ENCODE data around the gene VAMP1. TPM values are rescaled to one million over a fixed set of nuclear protein-coding genes. Genes with fewer than 3 reads are reported as not detected.

The VAMP1 gene
- total and polyA plus RNA-seq, 2 of the 13 experiments (the other 11 are each of a cell fraction or from before 2014, with no cell fraction given): 2.5 to 7.4 TPM

DNA sequence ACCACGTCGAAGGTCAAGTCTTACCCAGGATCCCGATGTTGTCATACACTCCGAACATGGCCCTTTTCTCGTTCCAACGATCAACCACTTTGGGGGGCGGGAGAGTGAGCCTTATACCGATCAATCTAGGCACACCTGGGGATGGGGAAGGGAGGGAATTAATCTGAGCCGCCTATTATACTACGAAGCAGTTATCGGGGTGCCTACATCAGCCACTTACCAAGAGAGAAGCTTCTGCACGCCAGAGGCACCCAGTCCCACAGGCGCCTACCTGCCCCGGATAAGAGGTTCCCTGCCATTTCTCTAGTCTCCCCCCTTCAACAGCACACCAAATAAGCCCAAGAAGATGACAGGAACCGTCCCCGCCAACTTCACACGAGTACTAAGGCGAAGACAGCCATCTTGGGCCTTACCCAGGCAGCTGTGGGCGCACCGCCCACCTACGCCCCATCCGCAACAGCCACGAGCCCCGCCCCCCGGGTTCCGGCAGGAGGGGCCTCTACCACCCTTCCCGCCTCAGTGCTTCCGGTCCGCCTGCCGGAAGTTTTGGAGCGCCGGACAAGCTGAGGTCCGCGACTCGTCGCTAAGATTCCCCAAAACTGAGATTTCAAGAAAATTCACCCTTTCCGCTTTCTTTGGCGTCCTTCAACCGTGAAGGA lies 22.5 kb upstream of the VAMP1 start, which contains the start of gene MRPL51 (continued):
- TF ChIP-seq, protein P1, sequence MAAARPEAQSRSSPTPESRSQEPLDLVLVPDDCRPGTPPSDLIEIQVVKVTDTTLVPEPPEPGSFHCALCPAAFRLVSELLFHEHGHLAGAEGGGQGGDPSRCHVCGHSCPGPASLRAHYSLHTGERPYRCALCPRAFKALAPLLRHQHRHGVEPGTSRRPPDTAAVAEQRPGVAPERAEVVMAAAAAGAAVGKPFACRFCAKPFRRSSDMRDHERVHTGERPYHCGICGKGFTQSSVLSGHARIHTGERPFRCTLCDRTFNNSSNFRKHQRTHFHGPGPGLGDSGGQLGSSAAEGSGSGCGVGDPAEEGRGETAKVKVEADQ (CRISPR knock-in tag; IDR thresholded peaks at IDR 0.05; ENCODE audit: borderline replicate concordance): 0 out of 2 replicates have a peak, but pooled peaks have one; percentile 10
- TF ChIP-seq PHF8 (CRISPR knock-in tag; IDR thresholded peaks at IDR 0.05): peak; percentile 82
- TF ChIP-seq, protein P2, sequence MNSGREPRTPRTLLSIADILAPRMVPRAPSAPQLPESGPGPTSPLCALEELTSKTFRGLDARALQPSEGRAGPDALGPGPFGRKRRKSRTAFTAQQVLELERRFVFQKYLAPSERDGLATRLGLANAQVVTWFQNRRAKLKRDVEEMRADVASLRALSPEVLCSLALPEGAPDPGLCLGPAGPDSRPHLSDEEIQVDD (CRISPR knock-in tag; IDR thresholded peaks at IDR 0.05; ENCODE audit: borderline replicate concordance): peak; percentile 40; the same call in 1 of the 2 replicates
- 0 out of 2 replicates have a peak, but pooled peaks have one; percentile 62 for TF ChIP-seq ZNF558 (CRISPR knock-in tag; IDR thresholded peaks at IDR 0.05; ENCODE audit: borderline replicate concordance)
- TF ChIP-seq ZNF788 (CRISPR knock-in tag; IDR thresholded peaks at IDR 0.05; ENCODE audit: borderline replicate concordance): no peak; the same call in 1 of the 2 replicates
- peak; percentile 81; the same call in 1 of the 2 replicates for TF ChIP-seq KMT2A (CRISPR knock-in tag; IDR thresholded peaks at IDR 0.05)
- peak; percentile 9; the same call in 1 of the 2 replicates for TF ChIP-seq FOXA3 (CRISPR knock-in tag; IDR thresholded peaks at IDR 0.05)
- TF ChIP-seq, protein P3, sequence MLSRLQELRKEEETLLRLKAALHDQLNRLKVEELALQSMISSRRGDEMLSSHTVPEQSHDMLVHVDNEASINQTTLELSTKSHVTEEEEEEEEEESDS (CRISPR knock-in tag; IDR thresholded peaks at IDR 0.05; ENCODE audit: borderline replicate concordance): 0 out of 2 replicates have a peak, but pooled peaks have one; percentile 26
- TF ChIP-seq CREB1 (IDR thresholded peaks at IDR 0.05): peak; percentile 55
- TF ChIP-seq CREB1 (CRISPR knock-in tag; IDR thresholded peaks at IDR 0.05): peak; percentile 89
- TF ChIP-seq, protein P4, sequence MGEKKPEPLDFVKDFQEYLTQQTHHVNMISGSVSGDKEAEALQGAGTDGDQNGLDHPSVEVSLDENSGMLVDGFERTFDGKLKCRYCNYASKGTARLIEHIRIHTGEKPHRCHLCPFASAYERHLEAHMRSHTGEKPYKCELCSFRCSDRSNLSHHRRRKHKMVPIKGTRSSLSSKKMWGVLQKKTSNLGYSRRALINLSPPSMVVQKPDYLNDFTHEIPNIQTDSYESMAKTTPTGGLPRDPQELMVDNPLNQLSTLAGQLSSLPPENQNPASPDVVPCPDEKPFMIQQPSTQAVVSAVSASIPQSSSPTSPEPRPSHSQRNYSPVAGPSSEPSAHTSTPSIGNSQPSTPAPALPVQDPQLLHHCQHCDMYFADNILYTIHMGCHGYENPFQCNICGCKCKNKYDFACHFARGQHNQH (CRISPR knock-in tag; IDR thresholded peaks at IDR 0.05): peak; percentile 55; the same call in 1 of the 2 replicates
- TF ChIP-seq ZNF878 (CRISPR knock-in tag; IDR thresholded peaks at IDR 0.05): peak; percentile 29; the same call in 1 of the 2 replicates
- TF ChIP-seq SAFB2 (CRISPR knock-in tag; IDR thresholded peaks at IDR 0.05; ENCODE audit: borderline replicate concordance, low read depth): 0 out of 2 replicates have a peak, but pooled peaks have one; percentile 66
- 0 out of 2 replicates have a peak, but pooled peaks have one; percentile 8 for TF ChIP-seq ZNF816 (CRISPR knock-in tag; IDR thresholded peaks at IDR 0.05; ENCODE audit: borderline replicate concordance)
- no peak for TF ChIP-seq SNAPC2 (CRISPR knock-in tag; IDR thresholded peaks at IDR 0.05)
- peak; percentile 42 for TF ChIP-seq ZBTB7B (CRISPR knock-in tag; IDR thresholded peaks at IDR 0.05)
- 0 out of 2 replicates have a peak, but pooled peaks have one; percentile 30 for TF ChIP-seq ELF4 (CRISPR knock-in tag; IDR thresholded peaks at IDR 0.05; ENCODE audit: borderline replicate concordance)
- TF ChIP-seq FOXO1 (CRISPR knock-in tag; IDR thresholded peaks at IDR 0.05): no peak
- peak; percentile 77 for TF ChIP-seq SP2 (CRISPR knock-in tag; IDR thresholded peaks at IDR 0.05)
- TF ChIP-seq POLR2G (IDR thresholded peaks at IDR 0.05; ENCODE audit: low read depth, low read length): peak; percentile 94
- 0 out of 2 replicates have a peak, but pooled peaks have one; percentile 47 for TF ChIP-seq ATF7-NPFF (CRISPR knock-in tag; IDR thresholded peaks at IDR 0.05; ENCODE audit: low read depth)
- 0 out of 2 replicates have a peak, but pooled peaks have one; percentile 11 for TF ChIP-seq NR2F2 (IDR thresholded peaks at IDR 0.05; ENCODE audit: borderline replicate concordance, low read depth)
- TF ChIP-seq NCOA2 (CRISPR knock-in tag; IDR thresholded peaks at IDR 0.05): no peak
- peak; percentile 94 for TF ChIP-seq GATAD1 (CRISPR knock-in tag; IDR thresholded peaks at IDR 0.05)
- TF ChIP-seq ATF1 (CRISPR knock-in tag; IDR thresholded peaks at IDR 0.05): 0 out of 2 replicates have a peak, but pooled peaks have one; percentile 41
- TF ChIP-seq, protein P5, sequence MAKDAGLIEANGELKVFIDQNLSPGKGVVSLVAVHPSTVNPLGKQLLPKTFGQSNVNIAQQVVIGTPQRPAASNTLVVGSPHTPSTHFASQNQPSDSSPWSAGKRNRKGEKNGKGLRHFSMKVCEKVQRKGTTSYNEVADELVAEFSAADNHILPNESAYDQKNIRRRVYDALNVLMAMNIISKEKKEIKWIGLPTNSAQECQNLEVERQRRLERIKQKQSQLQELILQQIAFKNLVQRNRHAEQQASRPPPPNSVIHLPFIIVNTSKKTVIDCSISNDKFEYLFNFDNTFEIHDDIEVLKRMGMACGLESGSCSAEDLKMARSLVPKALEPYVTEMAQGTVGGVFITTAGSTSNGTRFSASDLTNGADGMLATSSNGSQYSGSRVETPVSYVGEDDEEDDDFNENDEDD (CRISPR knock-in tag; IDR thresholded peaks at IDR 0.05; ENCODE audit: borderline replicate concordance): peak; percentile 41; the same call in 1 of the 2 replicates
- peak; percentile 38; the same call in 1 of the 2 replicates for TF ChIP-seq POGZ (CRISPR knock-in tag; IDR thresholded peaks at IDR 0.05)
- peak; percentile 80 for TF ChIP-seq HDAC1 (CRISPR knock-in tag; IDR thresholded peaks at IDR 0.05)
